PFSK-1 (cell line): ENCODE results near the gene RBX1. TPM values are rescaled to one million over a fixed set of nuclear protein-coding genes. Genes with fewer than 3 reads are reported as not detected.

Experiments used
- FOXP2 ChIP-seq: optimal IDR thresholded peaks from 2 replicates; pipeline ENCODE3; 2011; ENCODE audit warnings: borderline replicate concordance, control low read depth, inconsistent platforms; ENCODE audit not compliant: insufficient read depth; ENCODE audit errors: extremely low read length, extremely low read depth
- POLR2AphosphoS5 ChIP-seq: IDR thresholded peaks from 2 replicates; pipeline ENCODE4 v1.6.1; 2012; ENCODE audit warnings: low read depth, mild to moderate bottlenecking, control low read depth, low read length, moderate library complexity
- REST ChIP-seq, 2 experiments: IDR thresholded peaks; 2 replicates each; pipeline versions ENCODE4 v1.6.1 to v1.8.0; 2011 to 2012; ENCODE audit warnings: low read depth in 2 of 2, low read length in 2 of 2, control low read depth in 1 of 2, inconsistent platforms in 1 of 2, mild to moderate bottlenecking in 1 of 2, moderate library complexity in 1 of 2; ENCODE audit not compliant: insufficient read depth in 1 of 2
- SIN3A ChIP-seq: IDR thresholded peaks from 2 replicates; pipeline ENCODE4 v1.6.1; 2012; ENCODE audit warnings: mild to moderate bottlenecking, low read length, moderate library complexity, borderline replicate concordance; ENCODE audit not compliant: insufficient read depth
- TAF1 ChIP-seq: IDR thresholded peaks from 2 replicates; pipeline ENCODE4 v1.6.1; 2012; ENCODE audit warnings: low read length, control low read depth, borderline replicate concordance; ENCODE audit not compliant: insufficient read depth
- polyA plus RNA-seq: library from polyadenylated mRNA; unstranded; fragments of >200 nt; gene quantifications from one replicate; pipeline ENCODE4 v1.2.1, GENCODE V29; 2012; ENCODE audit warnings: low read depth, missing spikeins; ENCODE audit not compliant: insufficient read length

Gene RBX1
- 32.8 TPM for polyA plus RNA-seq

- no peak for TF ChIP-seq SIN3A
- TF ChIP-seq POLR2AphosphoS5 = peak; percentile 27
- peak; percentile 72 for TF ChIP-seq FOXP2
- peak; percentile 65; the same call in 1 of the 2 replicates for TF ChIP-seq TAF1
- 0 out of 4 replicates have a peak, but pooled peaks of 1 of the 2 experiments have one; percentile 27 for TF ChIP-seq REST (IDR thresholded peaks at IDR 0.05; ENCODE audit: insufficient read depth in 1 of 2, low read depth in 2 of 2, low read length in 2 of 2)
Measured at GRCh38 chr22:40950962-40951794, at the start of gene RBX1. Gene RBX1 (plus strand): TSS chr22:40951378. CDS start chr22:40951399, 21 bp downstream.

- no peak for TF ChIP-seq REST (IDR thresholded peaks at IDR 0.05; ENCODE audit: insufficient read depth in 1 of 2, low read depth in 2 of 2, low read length in 2 of 2)
Measured at GRCh38 chr22:40904101-40904500, 47.1 kb upstream of the RBX1 start.

GRCh38 chr22:40908895-40909294 lies 42.3 kb upstream of the RBX1 start:
- no peak for TF ChIP-seq REST (IDR thresholded peaks at IDR 0.05; ENCODE audit: insufficient read depth in 1 of 2, low read depth in 2 of 2, low read length in 2 of 2)
- TF ChIP-seq TAF1 = no peak
- no peak for TF ChIP-seq FOXP2
- no peak for TF ChIP-seq POLR2AphosphoS5
- TF ChIP-seq SIN3A = no peak

GRCh38 chr22:40911772-40912171 lies 39.4 kb upstream of the RBX1 start:
- TF ChIP-seq POLR2AphosphoS5 = no peak
- TF ChIP-seq FOXP2 = no peak
- no peak for TF ChIP-seq REST (IDR thresholded peaks at IDR 0.05; ENCODE audit: insufficient read depth in 1 of 2, low read depth in 2 of 2, low read length in 2 of 2)
- TF ChIP-seq TAF1 = no peak
- TF ChIP-seq SIN3A = no peak

GRCh38 chr22:40919446-40919845 lies 31.7 kb upstream of the RBX1 start:
- TF ChIP-seq FOXP2 (no peak), TAF1 (no peak)

GRCh38 chr22:40920526-40920925 lies 30.7 kb upstream of the RBX1 start:
- TF ChIP-seq FOXP2 (no peak), REST (IDR thresholded peaks at IDR 0.05; ENCODE audit: insufficient read depth in 1 of 2, low read depth in 2 of 2, low read length in 2 of 2) (no peak), SIN3A (no peak), POLR2AphosphoS5 (no peak), TAF1 (no peak)
